Activated CD8-positive, alpha-beta memory T cell treated with anti-CD3 and anti-CD28 coated beads, Interleukin-2, amount 50 U/mL, for 24 hours (primary cell): ENCODE results near the gene PCSK5.

Experiments used
- DNase-seq: peaks from one replicate; pipeline ENCODE4 v3.0.0-alpha.2; 2020; ENCODE audit errors: extremely low read depth

The PCSK5 gene

DNA sequence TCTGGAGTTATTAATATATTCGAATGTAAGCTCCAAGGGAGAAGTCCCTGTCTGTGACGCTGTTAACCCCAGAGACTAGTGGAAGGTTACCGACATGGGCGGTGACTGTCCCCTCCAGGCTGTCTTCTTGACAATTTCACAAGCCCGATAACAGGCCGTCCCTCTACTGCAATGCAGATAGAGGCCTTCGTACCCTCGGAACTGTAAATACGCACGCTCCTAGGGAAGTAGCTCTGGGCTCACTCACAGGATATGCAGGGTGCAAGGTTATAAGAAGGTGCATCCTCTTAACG lies 504.4 kb downstream of the PCSK5 start:
- no peak for DNase-seq

DNA sequence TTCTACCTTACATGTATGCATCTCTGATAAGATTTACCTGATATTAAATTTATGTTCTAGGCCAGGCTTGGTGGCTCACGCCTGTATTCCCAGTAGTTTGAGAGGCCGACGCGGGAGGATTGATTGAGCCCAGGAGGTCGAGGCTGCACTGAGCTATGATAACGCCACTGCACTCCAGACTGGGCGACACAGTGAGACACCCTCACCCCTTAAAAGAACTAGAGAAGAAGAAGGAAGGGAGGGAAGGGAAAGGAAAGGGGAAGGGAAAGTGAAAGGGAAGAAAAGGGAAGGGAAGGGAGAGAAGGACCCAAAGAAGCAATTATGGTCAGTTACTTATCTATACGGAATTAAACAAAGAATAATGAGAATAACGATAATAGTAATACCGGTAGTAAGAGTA lies 504.9 kb downstream of the PCSK5 start:
- DNase-seq, result no peak

DNA sequence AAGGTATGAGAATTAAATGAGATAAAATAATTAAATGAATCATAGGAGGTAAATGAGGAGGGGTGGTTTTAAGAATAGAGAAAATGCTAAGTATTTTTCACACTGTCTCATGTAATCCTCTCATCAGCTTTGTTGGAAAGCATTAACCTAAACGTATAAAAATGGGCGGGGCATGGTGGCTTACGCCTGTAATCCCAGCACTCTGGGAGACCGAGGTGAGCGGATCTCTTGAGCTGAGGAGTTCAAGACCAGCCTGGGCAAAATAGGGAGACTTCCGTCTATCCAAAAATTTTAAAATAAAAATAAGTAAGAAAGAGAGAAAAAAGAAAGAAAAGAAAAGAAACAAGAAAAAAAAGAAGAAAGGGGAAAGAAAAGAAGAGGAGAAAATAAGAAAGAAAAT lies 505.7 kb downstream of the PCSK5 start:
- no peak for DNase-seq

DNA sequence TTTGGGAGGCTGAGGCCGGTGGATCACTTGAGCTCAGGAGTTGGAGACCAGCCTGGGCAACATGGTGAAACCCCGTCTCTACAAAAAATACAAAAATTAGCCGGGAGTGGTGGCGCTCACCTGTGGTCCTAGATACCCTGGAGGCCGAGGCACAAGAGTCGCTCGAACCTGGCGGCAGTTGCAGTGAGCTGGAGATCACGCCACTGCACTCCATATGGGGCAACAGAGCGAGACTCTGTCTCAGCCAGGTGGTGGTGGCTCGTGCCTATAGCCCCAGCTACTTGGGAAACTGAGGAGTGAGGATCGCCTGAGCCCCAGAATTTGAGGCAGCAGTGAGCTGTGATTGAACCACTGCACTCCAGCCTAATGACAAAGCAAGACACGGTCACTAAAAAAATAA lies 506.1 kb downstream of the PCSK5 start:
- DNase-seq, result no peak

DNA sequence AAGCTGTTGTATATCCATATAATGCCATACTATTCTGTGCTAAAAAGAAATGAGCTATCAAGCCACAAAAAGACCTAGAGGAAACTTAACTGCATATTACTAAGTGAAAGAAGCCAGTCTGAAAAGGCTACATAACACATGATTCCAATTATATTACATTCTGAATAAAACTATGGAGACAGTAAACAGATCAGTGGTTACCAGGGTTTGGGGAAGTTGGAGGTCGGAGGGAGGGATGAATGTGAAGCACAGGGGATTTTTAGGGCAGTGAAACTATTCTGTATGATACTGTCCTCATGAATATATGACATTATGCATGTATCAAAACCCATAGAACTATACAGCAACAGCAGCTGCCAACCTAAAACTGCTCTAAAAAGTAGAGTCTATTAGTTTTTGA lies 509.4 kb downstream of the PCSK5 start:
- no peak for DNase-seq

DNA sequence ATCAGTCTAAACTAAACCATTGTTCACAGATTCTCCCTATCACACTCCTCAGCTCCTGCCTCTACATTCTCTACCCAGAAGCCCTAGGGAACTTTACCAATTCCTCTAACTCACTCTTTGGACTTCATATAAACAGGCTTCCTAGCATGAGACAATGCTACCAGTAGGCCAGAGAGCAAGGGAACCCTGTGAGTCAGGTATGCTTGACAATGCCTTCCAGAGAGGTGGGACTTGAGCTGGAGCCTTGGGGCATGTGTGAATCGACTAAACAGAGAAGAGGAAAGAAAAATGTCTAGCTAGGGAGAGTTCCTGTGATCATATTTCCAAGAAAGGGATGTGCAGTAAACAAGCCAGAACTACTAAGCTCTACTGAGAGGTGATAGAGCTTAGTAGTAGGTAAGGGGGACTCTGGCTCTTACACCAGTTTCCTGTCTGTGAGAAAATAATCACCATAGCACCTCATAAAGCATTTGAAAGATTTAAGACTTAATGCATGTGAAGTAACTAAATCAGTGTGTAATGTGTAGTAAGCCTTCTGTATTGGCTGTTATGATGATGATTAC lies 510.1 kb downstream of the PCSK5 start:
- no peak for DNase-seq

DNA sequence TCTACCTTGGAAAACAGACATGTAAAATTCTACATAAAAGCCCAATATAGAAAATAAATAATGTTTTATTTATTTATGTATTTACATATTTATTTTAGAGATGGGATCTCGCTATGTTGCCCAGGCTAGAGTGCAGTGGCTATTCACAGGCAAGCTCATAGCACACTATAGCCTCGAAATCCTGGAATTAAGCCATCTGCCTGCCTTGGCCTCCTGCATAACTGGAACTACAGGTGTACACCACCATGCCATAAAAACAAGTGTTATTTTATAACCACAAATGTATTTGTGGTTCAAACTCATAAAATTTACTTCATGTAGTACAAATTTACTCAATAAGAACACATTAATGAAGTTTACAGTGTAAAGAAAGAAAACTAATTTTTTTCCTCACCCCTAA lies 510.7 kb downstream of the PCSK5 start:
- DNase-seq, result no peak

DNA sequence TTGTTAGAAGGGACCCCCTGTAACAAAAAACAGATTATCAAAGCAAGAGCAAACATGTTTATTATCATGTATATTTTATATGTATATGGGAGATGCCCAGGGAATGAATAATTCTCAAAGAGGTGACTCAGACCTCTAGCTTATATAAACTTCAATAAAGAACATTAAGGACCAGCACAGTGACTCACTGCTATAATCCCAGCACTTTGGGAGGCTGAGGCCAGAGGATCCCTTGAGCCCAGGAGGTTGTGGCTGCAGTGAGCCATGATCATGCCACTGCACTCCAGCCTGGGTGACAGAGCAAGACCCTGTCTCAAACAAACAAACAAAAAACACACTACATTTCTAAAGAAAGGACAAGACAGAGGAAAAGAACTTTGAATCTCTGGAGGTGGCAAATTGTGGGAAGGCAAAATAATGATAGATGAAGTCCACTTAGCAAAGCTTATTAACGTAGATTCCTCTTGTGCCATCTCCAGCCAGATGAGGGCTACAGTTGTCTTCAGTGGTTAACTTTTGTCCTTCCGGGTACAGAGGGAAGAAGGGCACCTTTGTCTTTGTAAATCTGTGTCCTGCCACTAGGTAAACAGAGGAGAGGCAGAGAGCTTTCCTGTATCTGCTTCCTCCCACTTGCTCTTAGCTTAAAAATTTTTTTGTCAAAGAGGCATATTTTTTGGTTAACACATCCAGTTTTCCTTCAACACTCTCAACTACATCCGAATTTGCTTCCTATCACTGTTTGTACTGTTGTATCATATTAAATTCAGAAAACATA lies 511.3 kb downstream of the PCSK5 start:
- DNase-seq, result no peak

DNA sequence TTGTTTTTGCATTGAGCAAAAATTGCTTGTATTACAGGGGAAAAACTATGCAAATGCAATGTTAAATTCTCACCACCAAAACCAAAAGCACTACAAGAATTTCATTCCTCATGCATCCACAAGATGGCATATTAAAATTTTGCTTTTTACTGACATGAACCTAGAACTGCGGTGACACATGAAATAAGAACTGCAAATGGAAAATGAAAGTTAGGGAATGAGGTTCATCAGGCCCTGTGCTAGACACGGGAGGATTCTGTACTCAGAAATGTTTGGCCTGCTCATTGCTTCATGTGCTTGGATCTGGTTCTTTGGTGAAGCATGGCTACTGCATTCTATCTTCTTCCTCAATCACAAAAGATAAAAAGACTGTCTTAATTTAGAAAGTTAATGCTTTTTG lies 512.9 kb downstream of the PCSK5 start:
- no peak for DNase-seq

DNA sequence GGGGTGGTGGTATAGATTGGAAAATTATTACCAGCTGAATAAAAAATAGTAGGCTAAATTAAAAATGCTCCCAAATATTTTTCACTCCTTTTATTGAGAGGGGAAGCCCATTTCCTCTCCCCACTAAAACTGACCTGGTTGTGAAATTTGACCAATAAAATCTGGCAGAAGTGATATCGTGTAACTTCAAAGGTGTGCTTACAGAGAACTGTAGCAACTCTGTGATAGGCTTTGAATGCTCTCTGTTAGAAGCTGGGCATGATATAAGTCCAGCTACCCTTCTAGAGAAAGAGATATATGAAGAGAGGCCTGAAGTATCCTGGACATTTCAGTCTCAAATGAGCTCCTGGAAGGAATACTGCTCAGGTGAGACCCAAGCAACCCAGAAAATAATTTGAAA lies 513.9 kb downstream of the PCSK5 start:
- DNase-seq, result no peak

DNA sequence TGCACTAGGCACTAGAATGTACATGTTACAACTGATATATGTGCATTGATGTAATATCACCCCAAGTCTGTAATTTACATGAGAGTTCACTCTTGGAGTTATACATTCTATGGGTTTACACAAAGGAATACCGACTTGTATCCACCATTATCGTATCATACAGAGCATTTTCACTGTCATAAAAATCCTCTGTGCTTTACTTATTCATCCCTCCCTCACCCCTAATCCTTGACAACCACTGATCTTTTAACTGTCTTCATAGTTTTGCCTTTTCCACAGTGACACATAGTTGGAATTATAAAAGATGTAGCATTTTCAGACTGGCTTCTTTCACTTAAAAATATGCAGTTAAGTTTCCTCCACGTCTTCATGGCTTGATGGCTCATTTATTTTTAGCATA lies 514.9 kb downstream of the PCSK5 start:
- DNase-seq, result no peak

DNA sequence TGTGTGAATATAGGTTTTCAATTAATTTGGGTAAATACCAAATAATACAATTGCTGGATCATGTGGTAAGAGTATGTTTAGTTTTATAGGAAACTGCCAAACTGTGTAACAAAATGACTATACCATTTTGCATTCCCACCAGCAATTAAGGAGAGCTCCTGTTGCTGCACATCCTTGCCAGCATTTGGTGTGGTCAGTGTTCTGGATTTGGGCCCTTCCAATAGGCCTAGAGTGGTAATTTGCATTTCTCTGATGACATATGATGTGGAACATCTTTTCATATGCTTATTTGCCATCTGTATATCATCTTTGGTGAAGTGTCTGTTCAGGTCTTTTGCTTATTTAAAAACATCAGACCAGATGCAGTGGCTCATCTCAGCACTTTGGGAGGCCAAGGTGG lies 515.4 kb downstream of the PCSK5 start:
- no peak for DNase-seq
